ENCODE measurements around the gene RTN4RL1.
A peak's percentile ranks its signal among the peaks of the same experiment; 100 is the strongest.

The RTN4RL1 gene

DNA sequence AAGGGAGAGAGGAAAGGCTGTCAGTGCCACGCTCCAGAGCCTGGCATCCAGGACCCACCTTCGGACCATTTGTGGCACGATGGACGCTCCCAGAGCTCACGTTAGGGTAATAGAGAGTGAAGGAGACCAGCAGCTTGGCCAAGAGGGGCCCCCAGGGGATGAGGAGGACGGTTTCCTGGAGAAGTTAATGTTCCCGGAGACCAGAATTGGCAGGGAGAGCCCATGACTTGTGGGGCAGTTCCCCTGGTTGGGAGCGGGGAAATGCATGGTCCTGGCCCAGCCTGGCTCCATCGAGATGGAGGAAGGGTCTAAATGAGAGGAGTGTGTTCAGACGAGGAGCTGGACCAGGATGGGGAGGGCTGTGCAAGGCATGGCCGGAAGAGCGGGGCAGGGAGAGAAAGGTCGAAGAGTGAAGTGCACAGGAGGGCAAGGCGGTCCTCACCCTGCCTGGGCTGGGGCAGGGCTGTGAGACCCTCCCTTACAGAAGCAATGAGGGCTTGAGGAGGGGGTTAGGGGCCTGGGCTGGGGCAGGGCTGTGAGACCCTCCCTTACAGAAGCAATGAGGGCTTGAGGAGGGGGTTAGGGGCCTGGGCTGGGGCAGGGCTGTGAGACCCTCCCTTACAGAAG is 26.9 kb upstream of the RTN4RL1 start:
- no peak overlapping the region for H3K27ac ChIP-seq (ENCODE audit: low read depth, low read length)
- no peak overlapping the region for H3K4me3 ChIP-seq (ENCODE audit: low read depth, low read length)
- H3K9ac ChIP-seq (ENCODE audit: low read depth, low read length): no peak overlapping the region
- no peaks in the 10 kb centered on the region for H3K36me3 ChIP-seq (ENCODE audit: control insufficient read depth, insufficient read depth, low read length)
- peaks cover 90% of the 10 kb centered on the region for H3K27me3 ChIP-seq (ENCODE audit: control insufficient read depth, insufficient read depth, low read length)
- peaks cover 9% of the 10 kb centered on the region for H3K4me1 ChIP-seq (ENCODE audit: control insufficient read depth, insufficient read depth, low read length)
- no peaks in the 10 kb centered on the region for H3K9me3 ChIP-seq (ENCODE audit: control insufficient read depth, insufficient read depth, low read length)

DNA sequence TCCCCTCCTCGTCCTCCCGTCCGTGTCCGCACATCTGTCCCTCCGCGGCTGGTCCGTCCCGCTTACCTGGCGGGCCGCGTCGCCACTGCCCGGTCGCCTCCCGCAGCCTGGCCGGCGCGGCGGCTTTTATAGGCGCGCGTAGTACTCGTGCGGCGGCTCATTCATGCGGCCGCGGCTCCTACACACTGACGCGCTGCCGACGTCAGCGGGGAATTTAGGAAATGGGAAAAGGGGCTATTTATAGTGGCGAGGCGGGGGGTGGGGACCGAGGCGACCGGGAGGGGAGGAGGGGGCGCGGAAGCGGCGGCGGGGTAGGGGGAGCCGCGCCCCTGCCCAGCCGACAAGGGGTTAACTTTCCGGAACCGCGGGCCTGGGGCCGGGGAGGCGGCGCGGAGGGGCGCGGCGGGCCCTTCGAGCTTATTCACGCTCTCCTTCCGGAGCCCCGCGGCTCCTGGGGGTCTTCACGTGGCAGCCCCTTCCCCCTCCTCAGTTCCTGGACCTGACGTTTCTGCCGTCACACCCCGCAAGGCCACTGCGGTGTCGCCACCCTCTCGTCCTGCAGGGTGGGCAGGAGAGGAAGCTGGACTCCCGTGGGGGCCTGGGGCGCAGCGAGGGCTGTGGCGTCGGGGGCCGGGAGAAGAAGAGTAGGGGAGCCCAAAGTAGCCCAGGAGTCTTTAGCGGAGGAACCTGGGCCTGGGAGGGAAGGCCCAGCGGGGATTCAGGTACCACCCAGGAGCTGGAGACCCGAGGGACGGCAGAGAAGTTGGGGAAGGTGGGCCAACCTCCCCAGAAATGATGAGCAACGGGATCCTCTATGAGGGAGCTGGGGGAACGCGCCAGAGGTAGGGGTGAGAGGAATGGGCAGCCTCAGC is 26.2 kb upstream of the RTN4RL1 start:
- Histone ChIP-seq H3K27me3 (ENCODE audit: control insufficient read depth, insufficient read depth, low read length) (peaks cover 83% of the 10 kb centered on the region), H3K9ac (ENCODE audit: low read depth, low read length) (no peak overlapping the region), H3K4me1 (ENCODE audit: control insufficient read depth, insufficient read depth, low read length) (peaks cover 6% of the 10 kb centered on the region), H3K27ac (ENCODE audit: low read depth, low read length) (no peak overlapping the region), H3K36me3 (ENCODE audit: control insufficient read depth, insufficient read depth, low read length) (no peaks in the 10 kb centered on the region), H3K9me3 (ENCODE audit: control insufficient read depth, insufficient read depth, low read length) (no peaks in the 10 kb centered on the region), H3K4me3 (ENCODE audit: low read depth, low read length) (no peak overlapping the region)

DNA sequence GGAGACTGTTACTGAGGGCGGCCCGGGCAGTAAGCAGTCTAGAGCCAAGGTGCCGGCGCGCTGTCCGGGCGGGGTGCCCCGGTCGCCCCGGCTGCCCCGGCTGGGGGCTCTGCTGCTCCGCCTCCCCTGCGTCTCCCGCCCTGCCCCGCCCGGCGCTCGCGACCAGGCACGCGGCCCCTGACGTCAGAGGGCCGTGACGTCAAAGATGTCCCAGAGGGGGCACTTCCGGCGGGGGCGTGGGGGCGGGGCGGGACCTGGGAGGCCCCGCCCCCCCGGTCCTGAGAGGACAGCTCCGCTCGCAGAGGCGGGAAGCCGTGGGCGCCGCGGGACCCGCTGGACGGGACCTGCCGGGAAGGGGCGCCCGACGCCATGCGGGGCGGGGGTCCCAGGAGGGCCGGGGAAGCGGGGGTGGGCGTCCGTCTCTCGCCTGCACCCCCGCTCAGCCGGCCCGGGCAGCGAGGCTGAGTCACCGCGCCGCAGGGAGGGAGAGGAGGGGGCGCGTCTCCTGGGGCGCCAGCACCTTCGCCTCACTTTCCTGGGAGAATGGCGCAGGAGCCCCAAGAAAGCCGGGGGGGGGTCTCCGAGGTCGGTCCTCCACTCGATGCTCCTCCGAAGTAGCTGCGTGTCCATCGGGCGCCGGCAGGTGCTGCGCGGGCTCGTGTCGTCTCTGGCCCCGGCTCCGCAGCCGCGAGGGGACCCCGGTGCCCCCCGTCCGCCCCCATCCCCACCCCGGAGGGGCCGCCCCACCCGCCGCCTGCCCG is 25.3 kb upstream of the RTN4RL1 start:
- Histone ChIP-seq H3K36me3 (ENCODE audit: control insufficient read depth, insufficient read depth, low read length) (no peaks in the 10 kb centered on the region), H3K9ac (ENCODE audit: low read depth, low read length) (no peak overlapping the region), H3K4me1 (ENCODE audit: control insufficient read depth, insufficient read depth, low read length) (peaks cover 4% of the 10 kb centered on the region; the same call in 1 of the 2 replicates), H3K27ac (ENCODE audit: low read depth, low read length) (no peak overlapping the region), H3K4me3 (ENCODE audit: low read depth, low read length) (peak overlapping the region; percentile 52; the same call in 1 of the 2 replicates), H3K27me3 (ENCODE audit: control insufficient read depth, insufficient read depth, low read length) (peaks cover 75% of the 10 kb centered on the region), H3K9me3 (ENCODE audit: control insufficient read depth, insufficient read depth, low read length) (no peaks in the 10 kb centered on the region)

DNA sequence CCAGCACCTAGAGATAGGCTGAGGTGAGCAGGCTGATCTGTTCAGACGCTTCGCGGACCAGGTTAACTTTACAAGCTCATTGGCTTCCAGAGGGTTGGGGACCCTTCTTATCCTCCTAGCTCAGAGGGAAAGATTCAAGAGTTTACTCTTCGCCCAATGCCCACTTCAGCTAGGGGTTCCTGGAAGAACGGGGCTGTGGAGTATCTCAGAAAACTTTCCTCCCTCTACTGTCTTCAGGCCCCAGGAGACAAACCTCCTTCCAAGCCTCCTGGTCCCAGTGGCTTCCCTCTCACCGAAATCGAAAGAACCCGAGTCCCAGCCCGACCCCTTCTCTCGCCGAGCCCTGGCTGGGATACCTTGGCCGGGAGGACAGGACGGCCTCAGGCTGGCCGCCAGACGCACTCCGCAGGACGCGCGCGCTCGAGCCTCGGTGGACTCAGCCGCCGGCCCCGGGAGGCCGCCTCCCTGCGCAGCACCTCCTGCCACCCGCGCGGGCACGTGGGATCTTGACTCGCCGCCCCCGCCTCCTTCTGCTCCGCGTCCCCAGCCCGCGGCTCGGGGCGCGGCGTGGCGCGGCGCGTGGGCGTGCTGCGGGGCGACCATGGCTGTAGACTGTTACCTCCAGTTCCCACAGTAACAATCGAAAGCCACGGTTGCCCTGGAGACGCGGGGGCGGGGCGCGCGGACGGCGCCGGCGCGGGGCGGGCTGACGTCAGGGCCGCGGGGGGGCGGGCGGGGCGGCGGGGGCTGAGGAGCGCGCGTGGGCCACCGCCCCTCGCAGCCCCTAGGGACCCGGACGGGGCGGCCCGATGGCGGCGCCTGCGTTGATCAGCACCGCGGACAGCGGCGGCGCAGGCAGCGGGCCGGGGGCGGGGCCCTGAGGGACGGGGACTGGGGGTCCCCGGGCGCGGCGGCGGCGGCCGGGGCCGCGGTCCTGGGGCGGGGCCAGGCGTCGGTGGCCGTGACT is 24.5 kb upstream of the RTN4RL1 start:
- Histone ChIP-seq H3K4me3 (ENCODE audit: low read depth, low read length) (peak overlapping the region; percentile 55), H3K4me1 (ENCODE audit: control insufficient read depth, insufficient read depth, low read length) (peaks cover 2% of the 10 kb centered on the region; the same call in 1 of the 2 replicates), H3K27ac (ENCODE audit: low read depth, low read length) (no peak overlapping the region), H3K9me3 (ENCODE audit: control insufficient read depth, insufficient read depth, low read length) (no peaks in the 10 kb centered on the region), H3K27me3 (ENCODE audit: control insufficient read depth, insufficient read depth, low read length) (peaks cover 66% of the 10 kb centered on the region), H3K9ac (ENCODE audit: low read depth, low read length) (no peak overlapping the region), H3K36me3 (ENCODE audit: control insufficient read depth, insufficient read depth, low read length) (no peaks in the 10 kb centered on the region)

DNA sequence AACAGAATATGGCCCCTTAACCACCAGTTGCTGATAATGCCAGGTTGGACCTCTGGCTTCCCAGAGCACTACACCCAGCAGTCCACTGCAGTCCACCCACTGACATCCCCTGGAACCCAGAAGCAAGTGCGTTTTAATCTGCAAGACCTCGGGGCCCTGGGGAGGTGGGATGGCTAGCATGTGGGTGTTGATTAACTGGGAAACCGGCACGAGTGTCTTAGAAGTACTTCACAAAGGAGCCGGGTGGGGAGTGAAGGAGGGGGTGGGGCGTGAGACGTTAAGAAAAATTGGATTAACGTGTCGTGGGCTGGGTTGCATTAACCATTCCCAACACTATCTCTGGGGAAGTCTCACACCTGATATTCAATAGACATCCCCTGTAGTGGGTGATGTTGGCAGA is 23.7 kb upstream of the RTN4RL1 start:
- Histone ChIP-seq H3K4me3 (ENCODE audit: low read depth, low read length) (no peak overlapping the region), H3K9ac (ENCODE audit: low read depth, low read length) (no peak overlapping the region), H3K36me3 (ENCODE audit: control insufficient read depth, insufficient read depth, low read length) (peaks cover 1% of the 10 kb centered on the region), H3K9me3 (ENCODE audit: control insufficient read depth, insufficient read depth, low read length) (no peaks in the 10 kb centered on the region), H3K27ac (ENCODE audit: low read depth, low read length) (no peak overlapping the region), H3K27me3 (ENCODE audit: control insufficient read depth, insufficient read depth, low read length) (peaks cover 58% of the 10 kb centered on the region), H3K4me1 (ENCODE audit: control insufficient read depth, insufficient read depth, low read length) (no peaks in the 10 kb centered on the region)

DNA sequence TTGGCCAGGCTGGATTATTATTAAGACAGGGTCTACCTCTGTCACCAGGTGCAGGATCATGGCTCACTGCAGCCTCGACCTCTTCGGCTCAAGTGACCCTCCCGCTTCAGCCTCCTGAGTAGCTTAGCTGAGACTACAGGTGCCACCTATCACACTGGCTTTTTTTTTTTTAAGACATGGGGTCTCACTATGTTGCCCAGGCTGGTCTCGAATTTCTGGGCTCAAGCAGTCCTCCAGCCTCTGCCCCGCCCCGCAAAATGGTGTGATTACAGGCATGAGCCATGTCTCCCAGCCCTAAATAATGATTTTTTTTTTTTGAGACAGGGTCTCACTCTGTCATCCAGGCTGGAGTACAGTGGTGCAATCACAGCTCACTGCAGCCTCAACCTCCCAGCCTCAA is 22.5 kb upstream of the RTN4RL1 start:
- H3K36me3 ChIP-seq (ENCODE audit: control insufficient read depth, insufficient read depth, low read length): peaks cover 13% of the 10 kb centered on the region
- no peak overlapping the region for H3K27ac ChIP-seq (ENCODE audit: low read depth, low read length)
- H3K9me3 ChIP-seq (ENCODE audit: control insufficient read depth, insufficient read depth, low read length): no peaks in the 10 kb centered on the region
- H3K9ac ChIP-seq (ENCODE audit: low read depth, low read length): no peak overlapping the region
- peaks cover 47% of the 10 kb centered on the region for H3K27me3 ChIP-seq (ENCODE audit: control insufficient read depth, insufficient read depth, low read length)
- no peak overlapping the region for H3K4me3 ChIP-seq (ENCODE audit: low read depth, low read length)
- 0 out of 2 replicates have a peak, but pooled peaks cover 3% of the 10 kb centered on the region for H3K4me1 ChIP-seq (ENCODE audit: control insufficient read depth, insufficient read depth, low read length)

DNA sequence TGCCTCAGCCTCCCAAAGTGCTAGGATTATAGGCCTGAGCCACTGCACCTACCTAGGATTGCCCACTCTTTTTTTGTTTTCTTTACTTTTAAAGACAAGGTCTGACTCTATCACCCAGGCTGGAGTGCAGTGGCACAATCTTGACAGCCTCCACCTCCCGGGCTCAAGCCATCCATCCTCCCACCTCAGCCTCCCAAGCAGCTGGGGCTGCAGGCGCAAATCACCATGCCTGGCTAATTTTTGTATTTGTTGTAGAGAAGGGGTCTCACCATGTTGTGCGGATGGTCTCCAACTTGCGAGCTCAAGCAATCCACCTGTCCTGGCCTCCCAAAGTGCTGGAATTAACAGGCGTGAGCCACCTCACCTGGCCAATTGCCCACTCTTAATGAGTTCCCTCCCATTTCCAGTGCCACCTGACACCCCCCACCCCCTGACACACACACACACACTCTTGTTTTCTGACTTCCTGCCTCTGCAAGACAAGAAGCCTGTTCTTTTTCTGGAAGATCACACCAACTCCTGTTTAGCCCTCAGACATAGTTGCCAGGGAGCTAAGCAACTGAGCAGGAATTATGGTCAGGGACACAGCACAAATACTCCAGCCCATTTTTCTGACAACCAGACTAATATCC is 19.2 kb upstream of the RTN4RL1 start:
- H3K4me1 ChIP-seq (ENCODE audit: control insufficient read depth, insufficient read depth, low read length): 0 out of 2 replicates have a peak, but pooled peaks cover 3% of the 10 kb centered on the region
- no peak overlapping the region for H3K9ac ChIP-seq (ENCODE audit: low read depth, low read length)
- H3K9me3 ChIP-seq (ENCODE audit: control insufficient read depth, insufficient read depth, low read length): no peaks in the 10 kb centered on the region
- H3K27me3 ChIP-seq (ENCODE audit: control insufficient read depth, insufficient read depth, low read length): peaks cover 28% of the 10 kb centered on the region
- no peak overlapping the region for H3K4me3 ChIP-seq (ENCODE audit: low read depth, low read length)
- peaks cover 13% of the 10 kb centered on the region for H3K36me3 ChIP-seq (ENCODE audit: control insufficient read depth, insufficient read depth, low read length)
- no peak overlapping the region for H3K27ac ChIP-seq (ENCODE audit: low read depth, low read length)

DNA sequence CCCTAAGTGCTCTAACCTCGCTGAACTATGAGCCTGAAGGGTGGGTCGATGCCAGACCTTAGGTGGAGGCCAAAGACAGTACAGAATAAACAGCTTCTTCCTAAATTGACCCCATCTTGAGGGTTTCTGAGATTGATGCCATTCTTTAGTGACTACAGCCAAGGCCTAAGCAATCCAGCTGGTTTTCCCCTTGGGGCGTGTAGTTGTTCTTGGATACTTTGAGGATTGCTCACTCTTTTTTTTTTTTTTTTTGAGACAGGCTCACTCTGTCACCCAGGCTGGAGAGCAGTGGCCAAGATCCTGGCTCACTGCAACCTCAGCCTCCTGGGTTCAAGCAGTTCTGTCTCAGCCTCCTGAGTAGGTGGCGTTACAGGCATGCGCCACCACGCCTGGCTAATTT is 18.7 kb upstream of the RTN4RL1 start:
- peaks cover 13% of the 10 kb centered on the region for H3K36me3 ChIP-seq (ENCODE audit: control insufficient read depth, insufficient read depth, low read length)
- H3K27ac ChIP-seq (ENCODE audit: low read depth, low read length): no peak overlapping the region

DNA sequence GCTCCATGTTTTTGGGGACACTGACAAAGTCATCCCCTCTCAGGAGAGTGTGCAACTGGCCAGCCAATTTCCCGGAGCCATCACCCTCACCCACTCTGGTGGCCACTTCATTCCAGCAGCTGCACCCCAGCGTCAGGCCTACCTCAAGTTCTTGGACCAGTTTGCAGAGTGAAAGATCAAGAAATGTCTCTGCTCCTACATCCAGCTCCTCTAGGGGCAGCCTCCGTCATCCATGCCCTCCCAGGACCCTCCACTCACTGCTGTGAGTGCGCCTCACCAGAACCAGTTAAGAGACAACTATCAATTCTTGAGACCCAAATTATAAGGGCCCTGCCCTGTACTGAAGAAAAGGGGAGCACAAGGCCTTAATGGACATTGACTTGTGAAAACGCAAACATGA is 17.8 kb upstream of the RTN4RL1 start:
- Histone ChIP-seq H3K27me3 (ENCODE audit: control insufficient read depth, insufficient read depth, low read length) (peaks cover 13% of the 10 kb centered on the region), H3K27ac (ENCODE audit: low read depth, low read length) (no peak overlapping the region)

More for the DNA sequence above, 18.7 kb upstream of the RTN4RL1 start:
- Histone ChIP-seq H3K9me3 (ENCODE audit: control insufficient read depth, insufficient read depth, low read length) (no peaks in the 10 kb centered on the region), H3K4me3 (ENCODE audit: low read depth, low read length) (no peak overlapping the region), H3K9ac (ENCODE audit: low read depth, low read length) (no peak overlapping the region), H3K4me1 (ENCODE audit: control insufficient read depth, insufficient read depth, low read length) (0 out of 2 replicates have a peak, but pooled peaks cover 3% of the 10 kb centered on the region), H3K27me3 (ENCODE audit: control insufficient read depth, insufficient read depth, low read length) (peaks cover 22% of the 10 kb centered on the region)

More for the DNA sequence above, 17.8 kb upstream of the RTN4RL1 start:
- Histone ChIP-seq H3K9me3 (ENCODE audit: control insufficient read depth, insufficient read depth, low read length) (no peaks in the 10 kb centered on the region), H3K36me3 (ENCODE audit: control insufficient read depth, insufficient read depth, low read length) (peaks cover 13% of the 10 kb centered on the region), H3K4me1 (ENCODE audit: control insufficient read depth, insufficient read depth, low read length) (0 out of 2 replicates have a peak, but pooled peaks cover 3% of the 10 kb centered on the region), H3K4me3 (ENCODE audit: low read depth, low read length) (no peak overlapping the region; the same call in 1 of the 2 replicates), H3K9ac (ENCODE audit: low read depth, low read length) (no peak overlapping the region)
